Right lung (tissue), 5 donors: ENCODE data around the gene MRGPRG. TPM values are rescaled to one million over a fixed set of nuclear protein-coding genes. Genes with fewer than 3 reads are reported as not detected.

ENCODE experiments used
- DNase-seq, 2 donors: peaks; one replicate each; pipeline ENCODE4 v3.0.0-alpha.2; 2013
- polyA plus RNA-seq, 5 donors: library from polyadenylated mRNA; unstranded; fragments of 120-200 nt; gene quantifications; one replicate each; pipeline versions ENCODE4 v1.2.1 to v1.2.3, GENCODE V29; 2013; ENCODE audit warnings: inconsistent platforms in 1 of 5, low replicate concordance in 1 of 5; ENCODE audit not compliant: insufficient read length in 5 of 5, insufficient read depth in 1 of 5

The MRGPRG gene
- polyA plus RNA-seq, 5 donors: not detected

GRCh38 chr11:3225826-3226750 lies 7.5 kb upstream of the MRGPRG start:
- DNase-seq: no peak

GRCh38 chr11:3225159-3225758 lies 6.6 kb upstream of the MRGPRG start:
- DNase-seq: no peak

GRCh38 chr11:3224401-3225057 lies 5.9 kb upstream of the MRGPRG start:
- DNase-seq: no peak

DNA sequence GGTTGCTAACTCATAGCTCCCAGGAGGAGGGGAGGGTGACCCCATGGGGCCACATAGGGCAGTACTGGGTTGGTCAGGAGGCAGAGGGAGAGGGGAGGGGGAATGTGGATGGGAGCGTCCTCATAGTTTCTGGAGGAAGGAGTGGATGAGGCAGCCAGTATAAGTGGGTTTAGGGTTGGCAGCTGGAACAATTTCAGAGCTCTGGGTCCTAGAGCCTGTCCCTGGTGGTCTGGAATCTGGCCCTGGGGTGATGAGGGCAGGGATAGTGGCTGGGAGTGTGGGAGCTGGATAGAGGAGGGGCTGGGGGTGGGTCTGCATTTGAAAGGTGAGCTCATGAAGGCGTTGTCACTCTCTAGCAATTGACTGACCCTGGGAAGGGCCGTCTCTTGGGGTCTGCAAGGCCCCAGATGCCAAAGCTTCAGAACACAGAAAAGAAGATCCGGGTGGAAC lies 5.3 kb upstream of the MRGPRG start:
- DNase-seq: no peak

DNA sequence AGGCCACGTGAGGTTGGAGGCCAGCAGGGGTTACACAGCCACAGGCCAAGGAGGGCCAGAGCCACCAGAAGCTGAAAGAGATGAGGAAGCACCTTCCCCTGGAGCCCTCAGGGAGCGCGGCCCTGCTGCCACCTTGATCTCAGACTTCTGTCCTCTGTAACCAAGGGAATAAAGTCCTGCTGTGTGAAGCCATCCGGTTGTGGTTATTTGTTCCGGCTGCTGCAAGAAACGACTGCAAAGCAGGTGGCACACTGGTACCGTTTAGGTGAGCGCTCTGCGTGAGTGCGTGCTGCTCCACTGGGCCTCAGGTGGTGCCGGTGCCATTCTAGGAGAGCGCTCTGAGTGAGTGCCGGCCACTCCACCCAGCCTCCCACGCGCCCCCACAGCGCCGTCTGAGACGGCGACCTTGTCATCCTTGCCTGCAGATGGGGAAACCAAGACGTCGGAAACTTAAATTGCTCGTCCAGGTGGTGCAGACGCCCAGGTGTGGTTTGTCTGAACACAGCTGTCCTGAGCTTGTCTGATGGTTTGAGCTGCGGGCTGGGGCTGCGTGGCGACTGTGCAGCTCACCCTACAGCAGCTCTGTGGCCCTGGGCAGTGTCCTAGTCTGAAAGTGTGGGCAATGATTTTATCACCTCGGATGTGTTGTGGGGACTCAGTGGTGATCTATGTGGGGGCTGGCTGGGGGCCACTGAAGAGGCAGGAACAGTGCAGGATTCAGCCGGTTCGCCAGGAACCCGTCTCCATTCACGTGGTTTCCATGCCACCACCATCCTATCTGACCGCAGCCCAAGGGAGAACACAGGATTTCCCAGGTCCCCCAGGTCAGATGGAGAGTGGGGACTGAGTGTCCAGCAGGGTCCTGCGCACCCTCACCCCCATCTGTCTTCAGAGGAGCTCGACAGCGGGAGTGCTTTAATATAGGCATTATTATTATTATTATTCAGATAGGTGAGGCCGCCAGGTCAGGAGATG lies 4.6 kb upstream of the MRGPRG start:
- DNase-seq: no peak

- no peak for DNase-seq
Observed at GRCh38 chr11:3222003-3222855, 3.6 kb upstream of the MRGPRG start.

DNA sequence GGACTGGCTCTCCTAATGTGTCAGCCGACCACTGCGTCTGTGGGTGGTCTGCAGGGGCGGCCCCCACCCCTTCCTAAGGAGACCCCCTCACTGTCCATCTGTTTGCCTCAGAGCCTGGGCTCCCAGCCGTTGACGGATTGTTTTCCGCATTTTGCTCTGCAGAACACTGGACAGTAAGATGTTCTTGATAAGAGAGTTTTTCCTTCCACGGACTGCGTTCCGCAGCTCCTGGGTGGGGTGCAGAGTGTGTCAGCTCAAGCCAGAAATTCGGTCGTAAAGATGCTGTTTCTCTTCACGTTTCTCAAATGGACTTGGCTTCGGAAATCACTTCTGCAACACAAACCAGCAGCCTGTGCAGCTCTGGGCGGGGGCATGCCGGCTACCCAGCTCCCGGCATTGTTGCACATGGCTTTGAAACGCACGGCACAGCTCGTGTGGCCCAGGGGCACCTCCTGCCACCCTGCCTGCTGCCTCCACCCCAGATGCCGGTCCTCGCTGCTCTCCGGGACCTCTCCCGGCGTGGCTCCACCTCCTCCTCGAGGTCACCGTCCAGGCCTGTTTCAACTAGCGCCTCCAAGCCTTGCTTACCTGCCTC lies 2.9 kb upstream of the MRGPRG start:
- DNase-seq: no peak

DNA sequence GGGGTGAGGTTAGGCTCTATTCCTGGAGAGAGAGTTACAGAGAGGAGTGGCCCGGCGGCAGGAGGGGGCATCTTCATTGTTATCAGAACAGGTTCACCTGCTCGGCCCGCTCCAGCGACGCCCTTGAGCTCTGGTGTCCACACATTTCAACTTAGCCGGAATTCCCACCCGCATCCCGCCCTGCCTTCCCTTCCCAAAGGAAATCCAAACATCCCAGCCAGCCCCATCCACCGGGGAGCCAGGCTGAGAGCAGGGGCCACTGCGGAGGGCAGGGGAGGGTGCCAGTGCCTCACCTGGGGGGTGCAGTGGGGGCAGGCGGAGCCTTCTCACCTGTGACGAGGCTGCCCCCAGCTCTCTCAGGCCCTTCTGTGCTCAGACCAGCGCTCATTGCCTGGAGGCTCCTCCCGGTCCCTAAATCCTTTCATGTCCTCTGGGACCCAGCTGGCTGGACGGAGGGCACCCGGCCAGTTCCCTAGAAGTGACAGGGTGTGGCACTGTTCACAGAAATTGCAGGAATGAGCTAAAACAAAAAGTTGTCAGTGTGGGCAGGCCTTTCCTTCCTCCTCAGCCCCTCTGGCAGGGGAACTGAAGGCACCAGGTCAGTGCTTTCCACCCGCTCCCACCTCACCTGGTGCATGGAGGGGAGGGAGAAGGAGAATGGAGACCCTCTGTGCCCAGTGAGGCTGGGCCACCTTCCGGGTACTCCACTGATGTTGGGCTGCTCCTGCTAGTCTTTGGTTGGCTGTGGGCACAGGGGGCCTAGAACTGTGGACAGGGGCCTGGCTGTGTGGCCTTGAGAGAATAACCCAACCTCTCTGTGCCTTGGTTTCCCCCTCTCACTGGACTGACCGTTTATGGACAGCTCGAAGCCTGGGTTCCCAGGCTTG lies 2.2 kb upstream of the MRGPRG start:
- no peak for DNase-seq

DNA sequence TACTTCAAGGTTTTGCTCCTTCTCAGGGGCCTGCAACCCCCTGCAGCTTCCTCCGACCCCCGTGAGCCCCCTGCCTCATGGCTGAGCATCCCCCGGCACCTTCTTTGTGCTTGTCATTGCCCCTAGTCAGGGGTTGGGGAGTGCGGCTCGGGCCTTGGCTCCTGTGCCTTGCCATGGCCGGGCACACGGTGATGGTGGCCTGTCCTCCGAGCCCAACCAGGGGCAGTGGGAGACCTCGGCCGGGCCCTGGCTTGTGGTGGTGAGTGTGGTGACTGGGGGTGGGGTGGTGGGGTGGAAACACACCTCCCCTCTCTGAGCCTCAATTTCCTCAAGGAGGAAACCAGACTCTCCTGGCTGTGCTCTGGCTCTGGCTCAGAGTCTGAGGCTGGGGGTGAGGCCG lies 1.5 kb upstream of the MRGPRG start:
- no peak for DNase-seq

DNA sequence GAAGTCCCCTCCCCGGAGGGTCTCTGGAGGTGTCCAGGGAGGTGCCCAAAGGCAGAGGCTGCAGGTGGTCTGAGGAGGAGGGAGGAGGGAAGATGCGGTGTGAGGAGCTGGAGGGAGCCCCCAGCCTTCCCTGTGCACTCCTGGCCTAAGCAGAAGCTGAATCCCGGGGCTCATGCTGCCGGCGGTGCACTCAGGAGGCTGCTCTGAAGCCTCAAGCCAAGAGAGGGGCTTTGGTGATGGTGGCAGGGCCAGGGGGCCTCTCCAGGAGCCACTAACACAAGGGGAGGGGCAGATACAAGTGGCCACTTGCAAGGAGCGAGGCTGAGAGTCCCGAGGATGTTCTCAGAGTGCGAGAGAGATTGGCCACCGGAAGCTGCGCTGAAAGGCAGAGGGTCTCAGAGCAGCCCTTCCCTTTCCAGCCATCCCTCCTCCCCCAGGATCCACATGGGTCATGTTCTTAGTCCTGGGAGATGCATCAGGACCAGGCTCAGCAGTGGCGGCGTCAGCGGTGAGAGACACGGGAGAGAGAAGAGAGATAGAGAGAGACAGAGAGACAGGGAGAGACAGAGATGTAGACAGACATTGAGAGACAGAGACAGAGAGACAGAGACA lies 774 bp upstream of the MRGPRG start:
- no peak for DNase-seq

DNA sequence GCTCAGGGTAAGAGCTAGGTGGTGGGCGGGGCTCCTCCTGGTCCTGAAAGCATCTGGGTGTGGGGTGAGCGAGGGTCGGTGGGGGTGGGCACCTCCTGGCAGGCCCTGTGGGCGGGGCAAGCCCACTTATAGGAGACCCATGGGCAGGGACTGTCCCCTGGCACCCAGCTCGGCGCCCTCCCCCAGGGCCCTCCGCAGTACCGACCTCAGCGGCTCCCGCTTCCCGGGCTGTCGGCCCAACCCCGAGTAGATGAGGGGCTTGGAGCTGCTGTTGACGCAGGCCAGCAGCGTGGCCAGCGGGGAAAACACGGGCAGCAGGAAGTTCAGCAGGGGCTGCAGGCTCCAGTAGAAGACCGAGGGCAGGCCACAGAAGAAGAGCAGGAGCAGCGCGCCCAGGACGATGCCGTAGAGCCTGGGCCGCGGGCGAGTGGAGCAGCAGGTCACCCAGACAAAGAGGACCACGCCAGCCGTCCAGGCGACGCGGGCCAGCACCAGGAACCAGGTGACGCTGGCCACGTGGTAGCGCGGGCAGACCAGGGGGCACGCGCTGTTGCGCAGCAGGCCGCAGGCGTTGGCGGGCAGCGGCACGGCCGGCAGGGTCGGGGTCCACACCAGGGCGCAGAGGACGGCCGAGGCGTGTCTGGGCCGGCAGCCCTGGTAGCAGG lies 663 bp downstream of the MRGPRG start:
- no peak for DNase-seq

DNA sequence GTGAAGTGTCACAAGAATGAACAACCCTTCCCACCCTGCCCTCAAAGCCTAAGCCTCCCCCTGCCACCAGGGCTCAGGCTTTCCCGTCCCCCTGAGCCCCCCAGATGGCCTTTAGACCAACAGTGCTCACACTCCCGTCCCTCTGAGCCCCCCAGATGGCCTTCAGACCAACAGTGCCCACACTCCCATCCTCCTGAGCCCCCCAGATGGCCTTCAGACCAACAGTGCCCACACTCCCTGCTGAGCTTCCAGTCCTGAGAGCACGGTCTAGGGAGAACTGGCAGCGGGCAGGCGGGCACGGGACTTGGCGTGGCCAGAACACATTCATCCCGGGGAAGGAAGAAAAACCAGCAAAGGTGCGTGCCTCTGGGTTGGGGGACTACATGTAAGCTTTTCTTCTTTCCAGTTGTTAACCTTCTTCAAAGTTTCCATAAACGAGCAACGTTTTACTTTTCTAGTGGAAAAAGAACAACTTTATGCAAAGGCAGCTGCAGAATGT lies 2.5 kb downstream of the MRGPRG start:
- DNase-seq: no peak

- no peak for DNase-seq
Observed at GRCh38 chr11:3215346-3216026, 3.1 kb downstream of the MRGPRG start.

- no peak for DNase-seq
Observed at GRCh38 chr11:3214420-3214699, 4.3 kb downstream of the MRGPRG start.

DNA sequence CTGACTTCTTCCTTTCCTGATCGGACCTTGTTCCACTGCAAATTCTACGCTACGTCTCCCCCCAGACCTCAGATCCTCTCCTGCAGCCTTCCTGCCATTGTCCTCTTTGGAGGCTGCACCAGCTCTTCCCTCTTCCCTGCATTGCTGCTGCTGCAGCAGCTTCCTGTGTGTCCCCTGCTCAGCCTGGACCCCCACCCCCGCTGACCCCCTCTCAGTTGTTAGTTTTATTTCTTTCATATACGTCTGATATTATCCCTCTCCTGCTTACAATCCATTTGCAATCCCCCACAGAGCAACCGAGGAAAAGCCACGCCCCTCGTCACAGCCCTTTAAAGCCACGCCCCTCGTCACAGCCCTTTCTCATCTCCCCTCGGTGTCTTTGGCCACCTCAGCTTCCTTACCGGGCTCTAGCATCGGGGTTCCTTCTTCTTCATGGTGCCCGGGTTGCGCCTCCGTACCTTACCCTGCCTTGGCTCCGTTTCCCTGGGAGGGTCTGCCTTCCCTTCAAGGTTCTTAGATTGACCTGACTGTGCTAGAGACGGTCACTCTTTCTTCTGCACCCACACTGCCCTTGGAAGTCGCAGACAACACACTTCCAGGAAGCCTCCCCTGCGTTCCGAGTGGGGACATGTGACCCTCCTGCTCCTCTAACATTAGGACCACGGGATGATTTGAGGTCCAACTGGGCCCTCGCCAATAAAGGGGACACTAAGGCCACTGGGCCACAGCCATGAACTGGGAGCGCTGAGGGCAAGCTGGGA lies 4.8 kb downstream of the MRGPRG start:
- no peak for DNase-seq

- no peak for DNase-seq
Observed at GRCh38 chr11:3208272-3208671, 10.3 kb downstream of the MRGPRG start.
